ENCODE results near the gene TAS2R16.
"Not testable (repeated sequence)": the region's sequence is repeated elsewhere in the genome, so short reads cannot be mapped to it uniquely, and the experiment has no call there.

TAS2R16 gene

DNA sequence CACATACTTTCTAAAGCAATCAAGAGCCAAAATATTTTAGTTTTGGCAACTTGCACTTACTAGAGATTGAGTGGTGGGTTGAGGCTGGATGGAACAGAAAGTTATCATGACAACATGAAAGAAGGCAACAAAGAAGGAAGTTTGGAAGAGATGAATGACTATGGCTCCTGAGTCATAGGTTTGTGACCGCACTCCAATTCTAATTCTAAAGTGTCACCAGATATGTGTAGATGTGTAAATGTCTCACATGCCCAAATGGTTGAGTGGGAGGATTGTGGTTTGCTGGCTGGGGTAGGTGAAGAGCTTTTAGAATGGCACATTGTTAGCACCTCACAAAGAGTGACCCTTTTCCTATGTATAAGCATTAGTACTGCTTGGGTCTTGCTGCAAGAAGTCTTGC, 20.2 kb downstream of the TAS2R16 start:
- no peaks in the 10 kb centered on the region for H3K4me1 ChIP-seq (ENCODE audit: control extremely low read depth in 1 of 4, control insufficient read depth in 4 of 4, insufficient read depth in 4 of 4, low read length in 3 of 4)
- no peaks in the 10 kb centered on the region for H3K36me3 ChIP-seq (ENCODE audit: control insufficient read depth in 4 of 4, insufficient read depth in 4 of 4, low read length in 3 of 4)
- H3K27ac ChIP-seq (ENCODE audit: insufficient read depth in 1 of 2, low read depth in 1 of 2, low read length in 2 of 2, poor library complexity in 1 of 2, severe bottlenecking in 2 of 2), result no peak overlapping the region
- POLR2A ChIA-PET, result no interaction called here
- H3K9me3 ChIP-seq (ENCODE audit: control extremely low read depth in 1 of 5, control insufficient read depth in 4 of 5, insufficient read depth in 2 of 5, low read depth in 1 of 5, low read length in 4 of 5), result no peaks in the 10 kb centered on the region
- no peak for DNase-seq
- no CpG with 5 or more reads among the region's 1 CpG for WGBS (ENCODE audit: insufficient coverage)
- H3K4me3 ChIP-seq (ENCODE audit: control insufficient read depth in 1 of 7, extremely low read depth in 1 of 7, insufficient read depth in 4 of 7, low read depth in 2 of 7, low read length in 6 of 7), result no peak overlapping the region
- CTCF ChIA-PET, result no interaction called here
- peaks cover 0 to 3% (median 0%) of the 10 kb centered on the region in 5 experiments for H3K27me3 ChIP-seq (replicated peaks in 2 of 5; ENCODE audit: control insufficient read depth in 4 of 5, insufficient read depth in 5 of 5, low read length in 4 of 5)

DNA sequence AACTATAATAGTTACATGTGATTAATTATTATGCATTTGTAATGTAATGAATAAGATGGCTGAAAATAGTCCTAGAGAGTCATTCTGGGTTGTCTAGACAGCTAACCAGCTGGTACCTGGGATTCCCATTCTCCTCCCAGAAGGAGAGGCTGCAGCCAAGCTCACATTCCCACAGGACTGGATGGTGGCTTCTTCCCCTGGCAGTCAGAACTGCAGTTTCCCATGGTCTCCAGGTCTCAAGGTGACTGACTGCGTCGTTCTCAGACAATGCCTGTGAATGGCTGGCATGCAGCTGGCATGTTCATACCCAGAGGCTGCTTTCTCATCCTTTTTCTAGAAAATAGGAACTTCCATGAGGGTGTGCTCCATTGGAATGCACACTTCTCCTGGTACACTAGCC, 21.3 kb downstream of the TAS2R16 start:
- DNase-seq, result no peak

DNA sequence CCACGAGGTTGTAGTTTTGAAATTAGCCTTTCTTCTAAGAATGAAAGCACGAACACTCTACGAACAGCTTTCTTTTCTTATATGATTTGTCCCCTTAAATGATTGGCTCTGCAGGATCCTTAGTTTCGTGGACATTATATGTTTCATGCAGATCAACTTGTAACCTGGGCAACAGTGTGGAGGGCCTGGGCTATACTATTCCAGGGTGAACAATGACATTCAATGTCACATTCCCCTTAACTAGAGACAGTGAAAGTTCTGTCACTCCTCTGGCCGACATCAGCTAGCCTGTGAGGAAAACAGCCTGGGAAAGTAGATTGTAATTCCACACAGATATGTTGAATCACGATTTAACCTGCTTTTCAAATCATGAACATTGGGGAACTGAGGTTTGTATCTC, 23.4 kb downstream of the TAS2R16 start:
- WGBS (ENCODE audit: insufficient coverage), result 97% methylated on average over 5 of the region's 6 CpGs
- no peaks in the 10 kb centered on the region for H3K9me3 ChIP-seq (ENCODE audit: control extremely low read depth in 1 of 5, control insufficient read depth in 4 of 5, insufficient read depth in 2 of 5, low read depth in 1 of 5, low read length in 4 of 5)
- DNase-seq, result no peak
- H3K27ac ChIP-seq (ENCODE audit: insufficient read depth in 1 of 2, low read depth in 1 of 2, low read length in 2 of 2, poor library complexity in 1 of 2, severe bottlenecking in 2 of 2), result no peak overlapping the region
- no peak overlapping the region for H3K4me3 ChIP-seq (ENCODE audit: control insufficient read depth in 1 of 7, extremely low read depth in 1 of 7, insufficient read depth in 4 of 7, low read depth in 2 of 7, low read length in 6 of 7)
- ChIA-PET CTCF (no interaction called here), POLR2A (no interaction called here)
- H3K36me3 ChIP-seq (ENCODE audit: control insufficient read depth in 4 of 4, insufficient read depth in 4 of 4, low read length in 3 of 4), result no peaks in the 10 kb centered on the region
- no peaks in the 10 kb centered on the region for H3K4me1 ChIP-seq (ENCODE audit: control extremely low read depth in 1 of 4, control insufficient read depth in 4 of 4, insufficient read depth in 4 of 4, low read length in 3 of 4)
- peaks cover 0 to 3% (median 0%) of the 10 kb centered on the region in 5 experiments for H3K27me3 ChIP-seq (replicated peaks in 2 of 5; ENCODE audit: control insufficient read depth in 4 of 5, insufficient read depth in 5 of 5, low read length in 4 of 5)

More for the DNA sequence above, 21.3 kb downstream of the TAS2R16 start:
- no peaks in the 10 kb centered on the region for H3K4me1 ChIP-seq (ENCODE audit: control extremely low read depth in 1 of 4, control insufficient read depth in 4 of 4, insufficient read depth in 4 of 4, low read length in 3 of 4)
- no peaks in the 10 kb centered on the region for H3K36me3 ChIP-seq (ENCODE audit: control insufficient read depth in 4 of 4, insufficient read depth in 4 of 4, low read length in 3 of 4)
- WGBS (ENCODE audit: insufficient coverage), result 92% methylated on average over 2 of the region's 2 CpGs
- H3K9me3 ChIP-seq (ENCODE audit: control extremely low read depth in 1 of 5, control insufficient read depth in 4 of 5, insufficient read depth in 2 of 5, low read depth in 1 of 5, low read length in 4 of 5), result no peaks in the 10 kb centered on the region
- H3K27me3 ChIP-seq (replicated peaks in 2 of 5; ENCODE audit: control insufficient read depth in 4 of 5, insufficient read depth in 5 of 5, low read length in 4 of 5), result peaks cover 0 to 3% (median 0%) of the 10 kb centered on the region in 5 experiments
- H3K4me3 ChIP-seq (ENCODE audit: control insufficient read depth in 1 of 7, extremely low read depth in 1 of 7, insufficient read depth in 4 of 7, low read depth in 2 of 7, low read length in 6 of 7), result no peak overlapping the region
- POLR2A ChIA-PET, result no interaction called here
- CTCF ChIA-PET, result no interaction called here
- H3K27ac ChIP-seq (ENCODE audit: insufficient read depth in 1 of 2, low read depth in 1 of 2, low read length in 2 of 2, poor library complexity in 1 of 2, severe bottlenecking in 2 of 2), result no peak overlapping the region

DNA sequence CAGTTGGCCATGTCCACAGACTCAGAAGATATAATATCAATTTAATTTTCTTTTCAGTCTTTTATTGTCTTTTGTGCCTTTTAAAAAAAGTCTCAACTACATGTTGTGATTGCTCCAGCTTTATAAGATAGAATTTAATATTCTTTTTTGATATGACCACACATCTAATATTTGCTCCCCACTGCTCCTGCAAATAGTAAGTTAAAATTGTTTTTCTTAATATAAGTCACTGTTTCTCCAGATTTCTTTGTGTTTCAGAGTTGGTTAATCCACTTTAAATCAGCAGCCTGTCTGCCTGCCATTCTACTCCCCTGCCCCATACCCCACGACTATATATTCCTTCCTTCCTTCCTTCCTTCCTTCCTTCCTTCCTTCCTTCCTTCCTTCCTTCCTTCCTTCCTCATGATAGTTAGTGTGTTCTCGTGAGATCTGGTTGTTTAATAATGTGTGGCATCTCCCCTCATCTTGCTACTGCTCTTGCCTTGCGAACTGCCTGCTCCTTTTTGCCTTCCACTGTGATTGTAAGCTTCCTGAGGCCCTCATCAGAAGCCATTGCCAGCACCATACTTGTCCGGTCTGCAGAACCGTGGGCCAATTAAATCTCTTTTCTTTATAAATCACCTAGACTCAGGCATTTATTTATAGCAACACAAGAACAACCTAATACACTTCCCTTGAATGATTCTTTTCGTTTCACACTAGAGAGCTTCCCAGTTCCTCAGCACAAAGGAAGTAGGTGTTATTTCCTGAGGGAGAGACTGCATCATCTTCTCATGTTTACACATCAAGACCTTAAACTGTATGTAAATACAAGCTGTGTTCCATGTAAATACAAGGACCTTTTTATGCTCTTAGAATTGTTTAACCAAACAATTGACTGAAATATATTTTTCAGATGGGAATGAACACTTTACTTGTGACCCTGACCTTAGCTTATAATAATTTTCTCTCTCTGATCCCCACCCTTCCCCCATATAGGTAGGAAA, 24.5 kb downstream of the TAS2R16 start:
- POLR2A ChIA-PET, result no interaction called here
- 69% methylated on average over 2 of the region's 6 CpGs for whole genome bisulfite sequencing (ENCODE audit: insufficient coverage)
- Histone ChIP-seq H3K9me3 (ENCODE audit: control extremely low read depth in 1 of 5, control insufficient read depth in 4 of 5, insufficient read depth in 2 of 5, low read depth in 1 of 5, low read length in 4 of 5) (no peaks in the 10 kb centered on the region), H3K27me3 (replicated peaks in 2 of 5; ENCODE audit: control insufficient read depth in 4 of 5, insufficient read depth in 5 of 5, low read length in 4 of 5) (peaks cover 0 to 3% (median 0%) of the 10 kb centered on the region in 5 experiments), H3K4me3 (ENCODE audit: control insufficient read depth in 1 of 7, extremely low read depth in 1 of 7, insufficient read depth in 4 of 7, low read depth in 2 of 7, low read length in 6 of 7) (no peak overlapping the region), H3K36me3 (ENCODE audit: control insufficient read depth in 4 of 4, insufficient read depth in 4 of 4, low read length in 3 of 4) (no peaks in the 10 kb centered on the region), H3K4me1 (ENCODE audit: control extremely low read depth in 1 of 4, control insufficient read depth in 4 of 4, insufficient read depth in 4 of 4, low read length in 3 of 4) (no peaks in the 10 kb centered on the region), H3K27ac (ENCODE audit: insufficient read depth in 1 of 2, low read depth in 1 of 2, low read length in 2 of 2, poor library complexity in 1 of 2, severe bottlenecking in 2 of 2) (no peak overlapping the region)
- CTCF ChIA-PET, result no interaction called here
- DNase-seq, result no peak

DNA sequence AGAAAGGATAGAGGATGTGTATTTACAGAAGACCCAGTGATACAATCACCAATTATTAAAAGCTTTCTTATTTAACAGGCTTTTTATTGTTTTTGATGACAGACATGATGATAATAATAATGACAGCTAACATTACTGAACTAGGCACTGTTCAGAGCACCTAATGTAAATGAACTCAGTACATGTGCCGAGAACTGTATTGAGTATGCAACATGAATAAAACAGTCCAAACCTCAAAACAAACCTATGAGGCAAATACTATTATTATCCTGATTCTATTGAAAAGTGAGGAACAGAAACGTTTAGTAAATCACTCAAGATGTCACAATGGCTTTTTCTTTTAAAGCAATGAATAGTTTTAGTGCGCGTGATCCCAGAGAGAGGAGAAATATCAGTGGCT, 27.1 kb downstream of the TAS2R16 start:
- H3K27ac ChIP-seq (ENCODE audit: insufficient read depth in 1 of 2, low read depth in 1 of 2, low read length in 2 of 2, poor library complexity in 1 of 2, severe bottlenecking in 2 of 2), result no peak overlapping the region
- H3K27me3 ChIP-seq (replicated peaks in 2 of 5; ENCODE audit: control insufficient read depth in 4 of 5, insufficient read depth in 5 of 5, low read length in 4 of 5), result peaks cover 0 to 3% (median 0%) of the 10 kb centered on the region in 5 experiments
- H3K4me3 ChIP-seq (ENCODE audit: control insufficient read depth in 1 of 7, extremely low read depth in 1 of 7, insufficient read depth in 4 of 7, low read depth in 2 of 7, low read length in 6 of 7), result no peak overlapping the region
- no peaks in the 10 kb centered on the region for H3K9me3 ChIP-seq (ENCODE audit: control extremely low read depth in 1 of 5, control insufficient read depth in 4 of 5, insufficient read depth in 2 of 5, low read depth in 1 of 5, low read length in 4 of 5)
- 100% methylated on average over 3 of the region's 4 CpGs for WGBS (ENCODE audit: insufficient coverage)
- CTCF ChIA-PET, result no interaction called here
- DNase-seq, result no peak
- POLR2A ChIA-PET, result no interaction called here
- H3K4me1 ChIP-seq (ENCODE audit: control extremely low read depth in 1 of 4, control insufficient read depth in 4 of 4, insufficient read depth in 4 of 4, low read length in 3 of 4), result no peaks in the 10 kb centered on the region
- H3K36me3 ChIP-seq (ENCODE audit: control insufficient read depth in 4 of 4, insufficient read depth in 4 of 4, low read length in 3 of 4), result no peaks in the 10 kb centered on the region

DNA sequence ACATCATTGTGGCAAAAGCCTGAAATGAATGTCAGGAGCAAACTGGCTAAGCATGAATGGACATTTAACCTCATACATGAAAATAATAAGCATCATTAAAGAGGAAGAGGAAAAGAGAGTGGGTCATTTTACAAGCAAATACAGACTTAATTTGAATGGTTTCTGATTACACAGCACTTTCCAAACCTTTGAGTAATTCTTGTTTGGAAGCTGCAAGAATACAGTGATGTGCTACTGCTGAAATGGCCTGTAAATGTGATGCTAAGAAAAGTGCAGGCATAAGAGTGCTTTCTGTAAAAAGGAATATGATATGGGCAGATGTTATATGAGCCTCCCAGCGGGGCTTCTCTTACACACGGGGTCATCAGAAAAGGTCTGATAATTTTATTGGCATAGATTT, 30.2 kb downstream of the TAS2R16 start:
- 100% methylated on average over 1 of the region's 2 CpGs for WGBS (ENCODE audit: insufficient coverage)
- Histone ChIP-seq H3K9me3 (ENCODE audit: control extremely low read depth in 1 of 5, control insufficient read depth in 4 of 5, insufficient read depth in 2 of 5, low read depth in 1 of 5, low read length in 4 of 5) (no peaks in the 10 kb centered on the region), H3K4me1 (ENCODE audit: control extremely low read depth in 1 of 4, control insufficient read depth in 4 of 4, insufficient read depth in 4 of 4, low read length in 3 of 4) (no peaks in the 10 kb centered on the region), H3K4me3 (ENCODE audit: control insufficient read depth in 1 of 7, extremely low read depth in 1 of 7, insufficient read depth in 4 of 7, low read depth in 2 of 7, low read length in 6 of 7) (no peak overlapping the region), H3K27ac (ENCODE audit: insufficient read depth in 1 of 2, low read depth in 1 of 2, low read length in 2 of 2, poor library complexity in 1 of 2, severe bottlenecking in 2 of 2) (no peak overlapping the region), H3K36me3 (ENCODE audit: control insufficient read depth in 4 of 4, insufficient read depth in 4 of 4, low read length in 3 of 4) (no peaks in the 10 kb centered on the region), H3K27me3 (replicated peaks in 2 of 5; ENCODE audit: control insufficient read depth in 4 of 5, insufficient read depth in 5 of 5, low read length in 4 of 5) (no peaks in the 10 kb centered on the region)
- ChIA-PET CTCF (no interaction called here), POLR2A (no interaction called here)
- no peak for DNase-seq

DNA sequence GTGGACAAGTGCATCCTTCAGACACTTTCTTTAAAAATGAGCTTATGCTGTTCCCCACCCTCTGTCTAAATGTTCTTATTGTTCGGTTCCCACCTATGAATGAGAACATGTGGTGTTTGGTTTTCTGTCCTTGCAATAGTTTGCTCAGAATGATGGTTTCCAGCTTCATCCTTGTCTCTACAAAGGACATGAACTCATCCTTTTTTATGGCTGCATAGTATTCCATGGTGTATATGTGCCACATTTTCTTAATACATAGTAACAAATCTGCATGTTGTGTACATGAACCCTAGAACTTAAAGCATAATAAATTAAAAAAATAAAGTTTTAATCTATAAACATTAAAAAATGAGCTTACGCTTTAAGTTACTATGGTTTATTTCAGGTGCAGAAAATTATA, 41.8 kb downstream of the TAS2R16 start:
- H3K27me3 ChIP-seq (replicated peaks in 2 of 5; ENCODE audit: control insufficient read depth in 4 of 5, insufficient read depth in 5 of 5, low read length in 4 of 5); H3K27ac ChIP-seq (ENCODE audit: insufficient read depth in 1 of 2, low read depth in 1 of 2, low read length in 2 of 2, poor library complexity in 1 of 2, severe bottlenecking in 2 of 2); H3K4me1 ChIP-seq (ENCODE audit: control extremely low read depth in 1 of 4, control insufficient read depth in 4 of 4, insufficient read depth in 4 of 4, low read length in 3 of 4); H3K36me3 ChIP-seq (ENCODE audit: control insufficient read depth in 4 of 4, insufficient read depth in 4 of 4, low read length in 3 of 4); H3K9me3 ChIP-seq (ENCODE audit: control extremely low read depth in 1 of 5, control insufficient read depth in 4 of 5, insufficient read depth in 2 of 5, low read depth in 1 of 5, low read length in 4 of 5); CTCF ChIA-PET; DNase-seq; H3K4me3 ChIP-seq (ENCODE audit: control insufficient read depth in 1 of 7, extremely low read depth in 1 of 7, insufficient read depth in 4 of 7, low read depth in 2 of 7, low read length in 6 of 7): not testable (repeated sequence)
- 100% methylated on average over 1 of the region's 2 CpGs for WGBS (ENCODE audit: insufficient coverage)
- POLR2A ChIA-PET, result interaction anchor here (0.6 kb wide), 1 partner anchor 1511 kb away, joined by 4 read pairs; no protein-coding TSS in a partner anchor

Data from common myeloid progenitor, CD34-positive (primary cell).